ENCODE data around the gene ALCAM. TPM values are rescaled to one million over a fixed set of nuclear protein-coding genes. Genes with fewer than 3 reads are reported as not detected.

Gene ALCAM
- total and polyA plus RNA-seq, 2 donors = 33.7 to 153 TPM

GRCh38 chr3:105608623-105609022 lies 241.9 kb downstream of the ALCAM start:
- DNase-seq (ENCODE audit: extremely low spot score) = no peak
- Histone ChIP-seq H3K27ac (ENCODE audit: low read depth) (no peak overlapping the region), H3K4me3 (ENCODE audit: low read depth, low read length) (no peak overlapping the region), H3K4me1 (ENCODE audit: insufficient read depth) (no peaks in the 10 kb centered on the region), H3K36me3 (ENCODE audit: insufficient read depth) (no peaks in the 10 kb centered on the region)
- WGBS = 35% methylated on average over 17 of the region's 17 CpGs

- Histone ChIP-seq H3K36me3 (ENCODE audit: insufficient read depth) (no peaks in the 10 kb centered on the region), H3K27ac (ENCODE audit: low read depth) (no peak overlapping the region), H3K4me1 (ENCODE audit: insufficient read depth) (no peaks in the 10 kb centered on the region), H3K4me3 (ENCODE audit: low read depth, low read length) (no peak overlapping the region)
- DNase-seq (ENCODE audit: extremely low spot score) = no peak
- WGBS = over 99% methylated on average over 4 of the region's 4 CpGs
These were observed 243.8 kb downstream of the ALCAM start for GRCh38 chr3:105610473-105610872.

- no peak overlapping the region for H3K4me3 ChIP-seq (ENCODE audit: low read depth, low read length)
- no peaks in the 10 kb centered on the region for H3K4me1 ChIP-seq (ENCODE audit: insufficient read depth)
- WGBS = 79% methylated on average over 5 of the region's 5 CpGs
- H3K27ac ChIP-seq (ENCODE audit: low read depth) = no peak overlapping the region
- no peaks in the 10 kb centered on the region for H3K36me3 ChIP-seq (ENCODE audit: insufficient read depth)
- DNase-seq (ENCODE audit: extremely low spot score) = no peak
These were observed 244.8 kb downstream of the ALCAM start for GRCh38 chr3:105611304-105612192.

- H3K36me3 ChIP-seq (ENCODE audit: insufficient read depth) = no peaks in the 10 kb centered on the region
- DNase-seq (ENCODE audit: extremely low spot score) = no peak
- H3K4me3 ChIP-seq (ENCODE audit: low read depth, low read length) = no peak overlapping the region
- 63% methylated on average over 2 of the region's 2 CpGs for WGBS
- H3K27ac ChIP-seq (ENCODE audit: low read depth) = no peak overlapping the region
- no peaks in the 10 kb centered on the region for H3K4me1 ChIP-seq (ENCODE audit: insufficient read depth)
These were observed 246.4 kb downstream of the ALCAM start for GRCh38 chr3:105613120-105613519.

- Histone ChIP-seq H3K4me1 (ENCODE audit: insufficient read depth) (no peaks in the 10 kb centered on the region), H3K36me3 (ENCODE audit: insufficient read depth) (no peaks in the 10 kb centered on the region), H3K27ac (ENCODE audit: low read depth) (no peak overlapping the region), H3K4me3 (ENCODE audit: low read depth, low read length) (no peak overlapping the region)
- DNase-seq (ENCODE audit: extremely low spot score) = no peak
These were observed 247.8 kb downstream of the ALCAM start for GRCh38 chr3:105614288-105615030.

GRCh38 chr3:105615814-105616213 lies 249.1 kb downstream of the ALCAM start:
- H3K4me3 ChIP-seq (ENCODE audit: low read depth, low read length) = no peak overlapping the region
- H3K27ac ChIP-seq (ENCODE audit: low read depth) = no peak overlapping the region
- no peak for DNase-seq (ENCODE audit: extremely low spot score)
- whole genome bisulfite sequencing = 96% methylated on average over 3 of the region's 3 CpGs
- no peaks in the 10 kb centered on the region for H3K36me3 ChIP-seq (ENCODE audit: insufficient read depth)
- no peaks in the 10 kb centered on the region for H3K4me1 ChIP-seq (ENCODE audit: insufficient read depth)

GRCh38 chr3:105616374-105617121 lies 249.8 kb downstream of the ALCAM start:
- 39% methylated on average over 5 of the region's 5 CpGs for WGBS
- Histone ChIP-seq H3K4me1 (ENCODE audit: insufficient read depth) (no peaks in the 10 kb centered on the region), H3K4me3 (ENCODE audit: low read depth, low read length) (no peak overlapping the region), H3K36me3 (ENCODE audit: insufficient read depth) (no peaks in the 10 kb centered on the region), H3K27ac (ENCODE audit: low read depth) (no peak overlapping the region)
- no peak for DNase-seq (ENCODE audit: extremely low spot score)

- 81% methylated on average over 5 of the region's 5 CpGs for WGBS
- Histone ChIP-seq H3K4me3 (ENCODE audit: low read depth, low read length) (no peak overlapping the region), H3K4me1 (ENCODE audit: insufficient read depth) (no peaks in the 10 kb centered on the region), H3K36me3 (ENCODE audit: insufficient read depth) (no peaks in the 10 kb centered on the region), H3K27ac (ENCODE audit: low read depth) (no peak overlapping the region)
- DNase-seq (ENCODE audit: extremely low spot score) = no peak
These were observed 251.8 kb downstream of the ALCAM start for GRCh38 chr3:105618556-105618955.

GRCh38 chr3:105619651-105620050 lies 252.9 kb downstream of the ALCAM start:
- H3K4me3 ChIP-seq (ENCODE audit: low read depth, low read length) = no peak overlapping the region
- H3K4me1 ChIP-seq (ENCODE audit: insufficient read depth) = no peaks in the 10 kb centered on the region
- 94% methylated on average over 2 of the region's 2 CpGs for WGBS
- H3K36me3 ChIP-seq (ENCODE audit: insufficient read depth) = no peaks in the 10 kb centered on the region
- no peak overlapping the region for H3K27ac ChIP-seq (ENCODE audit: low read depth)
- DNase-seq (ENCODE audit: extremely low spot score) = no peak

GRCh38 chr3:105620236-105620635 lies 253.5 kb downstream of the ALCAM start:
- no peak for DNase-seq (ENCODE audit: extremely low spot score)
- no peak overlapping the region for H3K27ac ChIP-seq (ENCODE audit: low read depth)
- no peak overlapping the region for H3K4me3 ChIP-seq (ENCODE audit: low read depth, low read length)
- H3K36me3 ChIP-seq (ENCODE audit: insufficient read depth) = no peaks in the 10 kb centered on the region
- WGBS = 92% methylated on average over 2 of the region's 2 CpGs
- no peaks in the 10 kb centered on the region for H3K4me1 ChIP-seq (ENCODE audit: insufficient read depth)

- Histone ChIP-seq H3K4me3 (ENCODE audit: low read depth, low read length) (no peak overlapping the region), H3K27ac (ENCODE audit: low read depth) (no peak overlapping the region)
These were observed 255.5 kb downstream of the ALCAM start for GRCh38 chr3:105622169-105622568.

More at GRCh38 chr3:105622169-105622568, 255.5 kb downstream of the ALCAM start:
- Histone ChIP-seq H3K4me1 (ENCODE audit: insufficient read depth) (no peaks in the 10 kb centered on the region), H3K36me3 (ENCODE audit: insufficient read depth) (no peaks in the 10 kb centered on the region)
- no peak for DNase-seq (ENCODE audit: extremely low spot score)
